Hepatocyte (in vitro differentiated cells): ENCODE measurements around the gene LAMA4. TPM values are rescaled to one million over a fixed set of nuclear protein-coding genes. Genes with fewer than 3 reads are reported as not detected.

Experiments
- DNase-seq: peaks from one replicate; pipeline ENCODE4 v3.0.0-alpha.2; 2016; ENCODE audit warnings: low spot score
- H2AFZ ChIP-seq: fragments of 200-600 bp; sonication (generic); 2 replicates; pipeline ENCODE4 v1.6.0; 2016; ENCODE audit warnings: antibody characterized with exemption, mild to moderate bottlenecking
- H3K27ac ChIP-seq: fragments of 200-600 bp; sonication (generic); 2 replicates; pipeline ENCODE4 v1.5.1; 2016; ENCODE audit warnings: mild to moderate bottlenecking
- H3K27me3 ChIP-seq: fragments of 200-600 bp; sonication (generic); 2 replicates; pipeline ENCODE4 v1.6.1; 2016
- H3K36me3 ChIP-seq: fragments of 200-600 bp; sonication (generic); replicated peaks from 2 replicates; pipeline ENCODE4 v1.5.1; 2016; ENCODE audit warnings: low read depth; ENCODE audit not compliant: insufficient read depth
- H3K4me1 ChIP-seq: fragments of 200-600 bp; sonication (generic); 2 replicates; pipeline ENCODE4 v1.5.1; 2016; ENCODE audit warnings: mild to moderate bottlenecking, moderate library complexity; ENCODE audit not compliant: insufficient read depth
- H3K4me2 ChIP-seq: fragments of 200-600 bp; sonication (generic); 2 replicates; pipeline ENCODE4 v1.6.0; 2016
- H3K4me3 ChIP-seq: fragments of 200-600 bp; sonication (generic); 2 replicates; pipeline ENCODE4 v1.5.1; 2016; ENCODE audit warnings: mild to moderate bottlenecking
- H3K79me2 ChIP-seq: fragments of 200-600 bp; sonication (generic); 2 replicates; pipeline ENCODE4 v1.6.0; 2017; ENCODE audit warnings: mild to moderate bottlenecking
- H3K9me2 ChIP-seq: fragments of 200-600 bp; sonication (generic); replicated peaks from 2 replicates; pipeline ENCODE4 v1.6.0; 2017; ENCODE audit warnings: mild to moderate bottlenecking; ENCODE audit not compliant: insufficient read depth
- H3K9me3 ChIP-seq: fragments of 200-600 bp; sonication (generic); 2 replicates; pipeline ENCODE4 v1.5.1; 2016; ENCODE audit warnings: low read depth, mild to moderate bottlenecking
- H4K20me1 ChIP-seq: fragments of 200-600 bp; sonication (generic); 2 replicates; pipeline ENCODE4 v1.6.0; 2016; ENCODE audit warnings: mild to moderate bottlenecking; ENCODE audit not compliant: insufficient read depth, poor library complexity, severe bottlenecking
- CTCF ChIP-seq: fragments of 200-600 bp; sonication (generic); IDR thresholded peaks from 2 replicates; pipeline ENCODE4 v1.5.1; 2016; ENCODE audit warnings: antibody characterized with exemption, mild to moderate bottlenecking; ENCODE audit not compliant: poor library complexity
- EZH2 ChIP-seq: fragments of 200-600 bp; sonication (generic); IDR thresholded peaks from 2 replicates; pipeline ENCODE4 v1.6.1; 2016; ENCODE audit warnings: antibody characterized with exemption, mild to moderate bottlenecking, borderline replicate concordance
- EZH2phosphoT487 ChIP-seq: fragments of 200-600 bp; sonication (generic); IDR thresholded peaks from one replicate; pipeline ENCODE4 v1.6.1; 2018; ENCODE audit warnings: antibody characterized with exemption, mild to moderate bottlenecking, low read depth, moderate library complexity; ENCODE audit not compliant: unreplicated experiment, severe bottlenecking
- WGBS: methylation state at CpG from one replicate; pipeline ENCODE4 v1.1.6; 2016; ENCODE audit warnings: low lambda C conversion rate; ENCODE audit errors: missing lambda C conversion rate; 5-methylcytosine and 5-hydroxymethylcytosine counted together
- polyA plus RNA-seq: library from polyadenylated mRNA; unstranded; fragments of >200 nt; fragmentation: Nextera tagmentation; extraction: Ambion mirVana; gene quantifications from 2 replicates; pipeline ENCODE4 v1.2.1, GENCODE V29; 2016
- total RNA-seq: library from RNA; depleted of rRNA; stranded (reverse); fragments of >200 nt; gene quantifications from 2 replicates; pipeline ENCODE4 v1.2.3, GENCODE V29; 2014

Gene LAMA4
- total and polyA plus RNA-seq, 2 experiments from 2014 or later, result 14.1 to 18.9 TPM

GRCh38 chr6:112291161-112291762, 36.9 kb upstream of the LAMA4 start:
- no peak for DNase-seq
- Histone ChIP-seq H3K9me3 (no peaks in the 10 kb centered on the region), H3K4me2 (no peak overlapping the region), H3K79me2 (no peaks in the 10 kb centered on the region), H3K27me3 (no peaks in the 10 kb centered on the region), H3K36me3 (no peaks in the 10 kb centered on the region), H3K27ac (no peak overlapping the region), H3K4me3 (no peak overlapping the region), H2AFZ (no peak overlapping the region), H4K20me1 (no peaks in the 10 kb centered on the region), H3K9me2 (no peaks in the 10 kb centered on the region), H3K4me1 (peaks cover 14% of the 10 kb centered on the region)
- 88% methylated on average over 1 of the region's 1 CpG for WGBS
- TF ChIP-seq EZH2, result no peak
- no peak for TF ChIP-seq CTCF
- TF ChIP-seq EZH2phosphoT487, result no peak

- Histone ChIP-seq H3K4me1 (peaks cover 14% of the 10 kb centered on the region), H2AFZ (no peak overlapping the region), H3K27me3 (no peaks in the 10 kb centered on the region), H3K9me3 (no peaks in the 10 kb centered on the region), H3K36me3 (no peaks in the 10 kb centered on the region), H3K27ac (peak overlapping the region; percentile 87), H3K9me2 (no peaks in the 10 kb centered on the region), H3K79me2 (no peaks in the 10 kb centered on the region), H3K4me3 (no peak overlapping the region), H3K4me2 (no peak overlapping the region), H4K20me1 (no peaks in the 10 kb centered on the region)
- DNase-seq, result peak; percentile 74
- TF ChIP-seq CTCF (no peak), EZH2phosphoT487 (no peak), EZH2 (no peak)
- 32% methylated on average over 4 of the region's 4 CpGs for WGBS
These were observed 34.7 kb upstream of the LAMA4 start for GRCh38 chr6:112289038-112289566.

DNA sequence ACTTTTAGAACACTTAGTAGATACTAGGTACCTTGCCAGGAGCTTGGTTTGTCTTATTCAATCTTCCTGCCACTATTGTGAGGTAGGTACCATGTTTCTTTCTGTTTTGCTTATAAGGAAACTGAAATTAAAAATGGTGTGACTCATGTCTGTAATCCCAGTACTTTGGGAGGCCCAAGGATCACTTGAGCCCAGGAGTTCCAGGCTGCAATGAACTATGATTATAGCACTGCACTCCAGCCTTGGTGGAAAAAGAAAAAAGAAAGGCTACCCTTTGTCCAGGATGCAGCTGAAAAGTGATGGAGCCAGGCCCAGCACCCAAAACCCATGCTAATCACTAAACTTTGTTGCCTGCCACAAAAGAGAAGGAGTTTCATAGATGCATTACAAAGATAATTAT, 34.1 kb upstream of the LAMA4 start:
- Histone ChIP-seq H2AFZ (no peak overlapping the region), H3K27ac (peak overlapping the region; percentile 87), H3K4me3 (no peak overlapping the region), H4K20me1 (no peaks in the 10 kb centered on the region), H3K4me2 (no peak overlapping the region), H3K9me3 (no peaks in the 10 kb centered on the region), H3K27me3 (no peaks in the 10 kb centered on the region), H3K9me2 (no peaks in the 10 kb centered on the region), H3K36me3 (no peaks in the 10 kb centered on the region), H3K4me1 (peaks cover 14% of the 10 kb centered on the region), H3K79me2 (no peaks in the 10 kb centered on the region)
- TF ChIP-seq CTCF (no peak), EZH2 (no peak), EZH2phosphoT487 (no peak)
- DNase-seq, result no peak
